Hematopoietic multipotent progenitor cell treated with erythropoietin and hydrocortisone succinate and interleukin-3 and kit ligand, for 6 days (in vitro differentiated cells): Measurements from ENCODE around the gene OOSP4B.
"Not testable (repeated sequence)": the region's sequence is repeated elsewhere in the genome, so short reads cannot be mapped to it uniquely, and the experiment has no call there.

ENCODE experiments used
- DNase-seq: peaks from one replicate; pipeline ENCODE4 v3.0.0-alpha.2; 2015

Gene OOSP4B

DNA sequence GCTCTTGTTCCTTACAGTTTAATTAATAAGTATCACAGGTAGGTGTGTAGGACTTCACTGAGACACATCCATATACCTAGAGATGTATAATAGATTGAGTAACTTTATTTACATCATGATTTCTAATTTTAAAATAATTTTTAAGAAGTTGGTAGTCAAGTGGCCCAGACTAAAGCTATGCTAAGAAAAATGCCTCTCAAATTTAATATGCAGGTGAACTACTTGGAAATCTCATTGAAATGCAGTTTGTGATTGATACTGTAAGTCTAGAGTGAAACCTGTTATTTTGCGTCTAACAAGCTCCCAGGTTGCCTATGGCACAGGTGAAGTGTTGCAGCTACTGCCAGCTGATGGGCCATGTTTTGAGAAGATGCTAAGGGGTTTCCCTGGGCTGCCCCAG lies at the start of gene OOSP4B:
TSS of gene OOSP4B (plus strand) at position 301 of the 400 bp plus-strand sequence.
- no peak for DNase-seq

DNA sequence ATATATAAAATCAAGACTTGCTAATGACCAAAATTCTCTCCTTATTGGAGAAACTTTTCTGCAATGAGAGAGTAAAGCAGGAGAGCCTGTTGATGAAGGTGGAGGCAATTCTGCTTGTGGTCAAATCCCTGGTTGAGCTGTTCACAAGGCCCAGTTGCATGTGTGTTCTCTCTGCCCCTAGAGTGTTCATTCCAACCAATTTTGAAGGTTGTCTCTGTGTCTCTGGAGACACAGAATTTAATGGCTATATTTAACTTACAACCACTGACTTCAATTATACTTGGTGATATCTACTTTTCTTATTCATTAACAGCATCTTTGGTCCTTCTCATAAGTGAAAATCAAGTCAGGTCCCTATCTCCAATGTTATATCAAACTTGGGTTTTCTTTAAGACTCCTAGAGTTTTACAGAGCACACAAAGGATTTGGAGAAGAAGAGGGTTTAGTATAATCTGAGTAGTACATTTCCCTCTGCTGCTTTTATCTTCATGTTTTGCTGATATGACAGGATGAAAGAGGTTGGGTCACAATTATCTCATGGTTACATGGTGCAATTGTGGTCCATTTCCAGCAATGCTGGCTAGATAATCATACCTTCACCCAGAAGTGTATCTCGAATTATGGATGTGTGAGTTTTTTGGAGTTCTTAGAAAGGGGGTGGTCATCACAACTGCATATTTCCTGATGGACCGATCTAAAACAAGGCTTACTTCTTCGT lies 49.1 kb upstream of the OOSP4B start:
- peak; percentile 70 for DNase-seq

DNA sequence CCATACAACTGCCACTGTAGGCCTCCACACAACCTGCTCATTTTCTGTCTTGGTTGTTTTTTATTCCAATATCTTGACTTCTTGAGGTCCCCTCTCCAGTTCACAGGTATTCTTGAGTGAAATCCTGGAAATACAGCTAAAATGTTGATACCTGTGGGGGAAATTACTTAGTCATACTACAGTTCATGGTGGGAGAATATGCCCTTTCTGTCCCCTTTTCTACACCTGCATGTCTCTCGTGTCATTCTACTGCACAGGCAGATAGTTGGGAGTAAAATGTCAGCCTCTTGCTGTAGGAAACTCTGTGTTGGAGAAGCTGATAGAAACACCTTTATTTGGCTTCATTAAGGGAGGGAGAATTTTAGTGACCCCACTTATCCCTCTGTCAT lies 48.6 kb upstream of the OOSP4B start:
- DNase-seq, result no peak

DNA sequence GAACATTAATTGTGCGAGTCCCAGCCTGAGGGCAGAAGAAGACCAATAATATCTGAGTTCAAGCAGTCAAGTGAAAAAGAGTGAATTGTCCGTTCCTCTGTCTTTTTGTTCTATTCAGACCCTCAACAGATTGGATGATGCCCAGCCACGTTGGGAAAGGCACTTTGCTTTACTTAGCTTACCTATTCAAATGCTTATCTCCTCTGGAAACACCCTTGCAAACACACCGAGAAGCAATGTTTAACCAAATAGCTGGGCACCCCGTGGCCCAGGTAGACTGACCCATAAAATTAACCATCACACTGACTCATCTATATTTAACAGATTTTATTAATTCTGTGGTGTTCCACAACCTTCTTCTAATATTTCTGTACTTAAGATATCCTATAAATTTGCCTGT lies 43.9 kb upstream of the OOSP4B start:
- no peak for DNase-seq

DNA sequence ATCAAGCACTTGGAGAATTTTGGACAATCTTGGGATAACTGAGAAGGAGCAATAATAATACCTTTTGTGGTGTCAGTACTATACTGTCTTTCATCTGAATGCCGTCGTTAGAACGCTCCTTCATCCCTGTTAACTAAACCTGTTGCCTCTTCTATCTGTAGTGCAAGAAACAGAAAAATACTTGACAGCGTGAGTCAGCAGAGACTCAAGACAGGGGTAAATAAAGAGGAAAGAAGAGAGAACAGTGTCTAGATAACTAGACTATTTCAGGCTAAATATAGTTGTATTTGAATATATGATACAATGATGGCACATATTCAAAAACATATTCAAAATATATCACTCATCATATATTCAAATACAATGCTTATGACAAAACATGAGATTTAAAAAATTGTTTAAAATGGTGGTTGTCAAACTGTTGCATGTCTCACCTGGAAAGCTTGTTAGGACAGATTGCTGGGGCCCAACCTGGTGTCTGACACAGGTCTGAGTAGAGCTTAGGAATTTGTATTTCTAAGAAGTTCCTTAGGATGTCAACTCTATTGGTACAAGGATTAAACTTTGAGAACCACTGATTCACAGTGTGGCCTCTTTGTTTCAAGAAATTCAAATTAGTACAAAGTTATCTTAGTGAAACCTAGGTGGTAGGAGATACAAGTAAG lies 35.7 kb upstream of the OOSP4B start:
- no peak for DNase-seq

DNA sequence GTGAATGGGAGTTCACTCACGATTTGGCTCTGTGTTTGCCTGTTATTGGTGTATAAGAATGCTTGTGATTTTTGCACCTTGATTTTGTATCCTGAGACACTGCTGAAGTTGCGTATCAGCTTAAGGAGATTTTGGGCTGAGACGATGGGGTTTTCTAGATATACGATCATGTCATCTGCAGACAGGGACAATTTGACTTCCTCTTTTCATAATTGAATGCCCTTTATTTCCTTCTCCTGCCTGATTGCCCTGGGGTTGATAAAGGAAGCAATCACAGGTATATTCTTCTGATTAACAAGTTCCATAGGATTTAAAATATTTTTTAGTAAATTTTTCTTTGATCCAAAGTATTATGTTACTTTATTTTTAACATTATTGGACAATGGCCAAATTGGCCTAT lies 34.9 kb upstream of the OOSP4B start:
- DNase-seq, result not testable (repeated sequence)

DNA sequence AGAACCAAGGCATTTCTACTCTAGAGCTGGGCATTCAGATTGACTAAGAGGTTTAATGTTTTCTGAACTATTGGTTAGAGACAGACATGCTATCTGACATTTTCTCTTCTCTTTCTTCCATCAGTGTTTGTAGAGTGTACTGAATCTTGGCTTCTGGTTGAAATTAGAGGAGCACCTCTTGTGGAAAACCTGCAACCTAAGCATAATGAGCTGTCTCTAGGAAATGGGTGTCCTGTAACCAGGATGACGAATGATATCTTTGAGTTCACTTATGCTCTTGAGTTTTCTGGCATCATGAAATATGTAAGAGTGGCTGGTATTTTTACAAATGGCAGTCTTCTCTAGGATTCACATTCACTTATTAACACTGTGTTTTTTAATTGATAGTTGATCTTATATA lies 33.8 kb upstream of the OOSP4B start:
- DNase-seq, result no peak

DNA sequence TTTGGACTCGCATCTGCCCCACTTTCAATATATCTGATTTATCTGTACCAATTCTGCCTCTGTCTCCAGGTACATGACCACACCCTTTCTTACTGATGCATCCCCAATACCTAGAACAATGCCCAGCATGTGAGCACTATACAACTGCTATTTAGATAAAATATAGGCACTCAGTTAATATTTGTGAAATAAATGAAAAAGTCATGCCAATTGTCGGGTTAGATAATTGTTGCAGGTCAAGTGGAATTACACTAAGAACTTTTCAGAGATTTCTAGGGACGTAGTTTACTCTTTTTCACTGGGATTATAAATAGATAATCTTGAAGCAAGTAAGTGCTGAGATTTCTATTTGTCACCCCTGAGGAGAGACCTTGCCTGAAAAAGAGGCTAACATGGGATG lies 32.6 kb upstream of the OOSP4B start:
- no peak for DNase-seq

DNA sequence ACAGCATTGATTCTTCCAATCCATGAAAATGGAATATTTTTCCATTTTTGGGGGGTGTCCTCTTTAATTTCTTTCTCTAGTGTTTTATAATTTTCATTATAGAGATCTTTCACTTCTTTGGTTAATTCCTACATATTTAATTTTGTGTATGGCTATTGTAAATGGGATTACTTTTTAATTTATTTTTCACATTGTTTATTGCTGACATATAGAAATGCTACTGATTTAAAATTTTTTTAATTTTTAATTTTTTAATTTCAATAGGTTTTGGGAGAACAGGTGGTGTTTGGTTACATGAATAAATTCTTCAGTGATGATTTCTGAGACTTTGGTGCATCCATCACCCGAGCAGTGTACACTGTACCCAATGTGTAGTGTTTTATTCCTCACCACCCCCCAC lies 26.6 kb upstream of the OOSP4B start:
- DNase-seq, result no peak

DNA sequence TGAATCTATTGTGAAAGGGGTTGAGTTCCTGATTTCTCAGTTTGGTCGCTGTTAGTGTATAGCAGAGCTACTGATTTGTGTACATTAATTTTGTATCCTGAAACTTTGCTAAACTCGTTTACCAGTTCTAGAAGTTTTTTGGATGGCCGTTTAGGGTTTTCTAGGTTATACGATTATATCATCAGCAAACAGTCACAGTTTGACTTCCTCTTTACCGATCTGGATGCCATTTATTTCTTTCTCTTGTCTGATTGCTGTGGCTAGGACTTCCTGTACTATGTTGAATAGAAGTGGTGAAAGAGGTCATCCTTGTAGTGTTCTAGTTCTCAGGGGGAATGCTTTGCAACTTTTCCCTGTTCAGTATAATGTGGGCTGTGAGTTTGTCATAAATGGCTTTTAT lies 24.6 kb upstream of the OOSP4B start:
- DNase-seq, result peak; percentile 52

DNA sequence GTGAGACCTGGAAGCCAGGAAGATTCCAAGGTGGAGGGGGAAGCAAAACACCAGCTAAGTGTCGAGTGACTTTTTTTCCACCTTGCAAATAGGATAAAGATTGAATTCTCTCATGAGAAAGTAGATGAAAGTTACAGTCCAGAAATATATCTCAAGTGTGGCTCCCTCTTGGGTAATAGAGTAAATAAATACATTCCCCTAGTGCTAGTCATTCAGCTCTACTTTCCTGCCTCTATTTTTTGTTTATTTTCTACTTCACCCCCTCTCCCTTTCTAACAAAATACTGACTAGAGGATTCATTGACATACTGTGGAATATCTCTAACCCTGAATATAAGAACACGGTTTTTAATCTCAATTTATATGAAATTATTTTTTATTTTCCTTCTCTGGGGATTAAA lies 19.2 kb upstream of the OOSP4B start:
- no peak for DNase-seq

DNA sequence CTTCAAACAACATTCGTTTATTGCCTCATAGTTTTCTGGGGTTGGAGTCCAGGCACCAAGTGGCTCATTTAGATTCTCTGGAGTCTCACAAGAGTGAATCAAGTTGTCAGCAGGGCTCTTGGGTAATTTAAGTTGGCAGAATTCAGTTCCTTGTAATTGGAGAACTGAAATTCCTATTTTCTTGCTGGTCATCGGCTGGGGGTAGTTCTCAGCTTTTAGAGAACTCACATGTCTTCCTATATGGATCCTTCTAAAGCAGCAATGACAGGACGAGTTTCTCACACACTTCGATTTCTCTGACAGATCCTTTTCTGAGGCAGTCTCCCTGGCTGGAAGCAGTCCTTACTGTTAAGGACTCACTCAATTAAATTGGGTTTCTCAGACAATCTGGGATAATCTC lies 17.3 kb upstream of the OOSP4B start:
- DNase-seq, result no peak

DNA sequence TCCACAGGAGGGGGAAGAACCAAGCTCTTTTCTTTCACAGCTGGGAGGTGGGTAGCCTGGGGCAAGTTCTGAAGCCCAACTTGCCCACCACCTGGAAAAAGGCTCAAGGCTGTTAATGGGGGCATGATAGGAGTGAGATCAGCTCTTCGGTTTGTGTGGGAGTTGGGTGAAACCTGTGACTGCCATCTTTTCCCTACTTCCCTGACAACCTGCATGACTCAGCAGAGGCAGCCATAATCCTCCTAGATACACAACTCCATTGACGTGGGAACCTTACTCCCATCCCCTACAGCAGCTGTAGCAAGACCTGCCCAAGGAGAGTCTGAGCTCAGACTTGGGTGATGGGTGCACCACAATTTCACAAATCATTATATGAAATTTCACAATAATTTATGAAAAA lies 13.3 kb upstream of the OOSP4B start:
- DNase-seq, result no peak

DNA sequence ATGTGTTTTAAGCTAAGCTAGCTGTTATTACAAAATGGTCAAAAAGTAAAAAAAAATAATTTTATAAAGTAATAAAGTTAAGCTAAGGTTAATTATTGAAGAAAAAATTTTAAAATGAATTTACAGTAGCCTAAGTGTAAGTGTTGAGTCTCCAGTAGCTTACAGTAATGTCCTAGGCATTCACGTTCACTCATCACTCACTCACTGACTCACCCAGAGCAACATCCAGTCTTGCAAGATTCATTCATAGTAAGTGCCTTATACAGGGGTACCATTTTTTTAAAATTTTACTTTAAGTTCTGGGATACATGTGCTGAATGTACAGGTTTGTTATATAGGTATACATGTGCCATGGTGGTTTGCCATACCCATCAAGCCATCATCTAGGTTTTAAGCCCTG lies 11.6 kb upstream of the OOSP4B start:
- no peak for DNase-seq

DNA sequence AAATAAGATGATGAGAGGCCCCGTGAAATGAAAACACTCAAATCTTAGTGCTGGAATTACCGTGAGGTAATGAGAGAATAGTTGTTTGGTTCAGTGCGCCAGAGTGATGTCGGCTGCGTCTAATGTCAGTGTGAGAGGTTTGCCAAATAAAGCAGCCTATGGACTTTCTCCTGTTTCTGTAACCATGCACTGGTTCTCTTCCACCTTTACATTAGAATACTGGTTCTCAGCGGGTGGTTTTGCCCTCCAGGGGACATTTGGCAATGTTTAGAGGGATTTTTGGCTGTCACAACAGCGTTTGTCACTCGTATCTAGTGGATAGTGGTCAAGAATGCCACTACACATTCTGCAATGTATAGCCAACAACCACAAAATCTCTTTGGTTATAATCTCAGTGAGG lies 1.1 kb downstream of the OOSP4B start:
- peak; percentile 56 for DNase-seq

DNA sequence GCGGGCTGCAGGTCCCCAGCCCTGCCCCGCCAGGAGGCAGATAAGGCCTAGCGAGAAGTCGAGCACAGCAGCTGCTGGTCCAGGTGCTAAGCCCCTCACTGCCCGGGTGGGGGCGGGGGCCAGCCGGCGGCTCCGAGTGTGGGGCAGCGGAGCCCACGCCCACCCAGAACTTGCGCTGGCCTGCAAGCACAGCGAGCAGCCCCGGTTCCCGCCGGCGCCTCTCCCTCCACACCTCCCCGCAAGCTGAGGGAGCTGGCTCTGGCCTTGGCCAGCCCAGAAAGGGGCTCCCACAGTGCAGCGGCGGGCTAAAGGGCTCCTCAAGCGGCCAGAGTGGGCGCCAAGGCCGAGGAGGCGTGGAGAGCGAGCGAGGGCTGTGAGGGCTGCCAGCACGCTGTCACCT lies 3.4 kb downstream of the OOSP4B start:
- not testable (repeated sequence) for DNase-seq

DNA sequence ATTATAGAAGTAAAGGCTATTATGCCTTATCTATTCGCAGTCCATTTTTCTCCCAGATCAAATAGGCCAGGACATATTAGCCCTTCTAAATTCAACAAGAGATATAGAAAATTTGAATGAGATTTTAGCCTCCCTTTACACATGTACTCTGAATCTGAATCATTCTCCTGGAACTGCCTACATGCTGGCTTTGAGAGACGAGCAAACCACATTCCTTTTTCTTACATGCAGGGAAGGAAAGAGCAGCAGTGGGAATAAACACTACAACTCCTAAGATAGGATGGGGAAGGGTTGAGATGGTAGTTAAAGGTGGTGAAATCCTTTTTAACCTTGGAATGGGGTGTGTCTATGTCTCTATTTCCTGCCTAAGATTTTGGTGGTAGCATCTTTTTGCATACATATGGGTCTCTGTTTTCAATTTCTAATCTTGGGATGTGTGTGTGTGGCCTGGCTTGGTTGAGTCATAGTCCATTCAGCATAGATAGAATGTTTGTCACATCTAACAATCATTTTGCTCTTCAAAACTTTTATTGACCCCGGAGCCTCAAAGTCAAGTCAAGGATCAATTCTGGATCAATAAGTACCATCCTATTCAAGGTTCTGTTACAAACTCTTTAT lies 12.1 kb downstream of the OOSP4B start:
- DNase-seq, result no peak

DNA sequence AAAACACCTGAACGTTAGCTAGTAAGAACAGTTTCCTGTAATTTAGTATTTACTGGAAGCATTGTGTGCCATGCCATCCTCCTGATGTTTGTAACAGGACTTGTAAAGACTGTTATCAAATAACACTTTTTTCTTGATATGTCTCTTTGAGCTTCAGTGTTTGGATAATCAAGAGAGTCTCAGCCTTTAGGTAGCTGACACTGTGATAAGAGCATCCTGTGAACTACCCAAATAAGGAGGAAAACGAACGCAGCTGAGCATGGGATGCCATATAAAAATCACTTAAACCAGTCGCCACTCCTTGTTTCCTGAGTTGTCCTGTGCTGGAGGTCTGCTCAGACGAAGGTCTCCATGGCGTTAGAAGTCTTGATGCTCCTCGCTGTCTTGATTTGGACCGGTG lies 23.1 kb downstream of the OOSP4B start, which contains the start of gene OOSP2:
TSS of gene OOSP2 (plus strand) at position 301 of the 400 bp plus-strand sequence. CDS start at position 352, 51 bp downstream.
- DNase-seq, result no peak

DNA sequence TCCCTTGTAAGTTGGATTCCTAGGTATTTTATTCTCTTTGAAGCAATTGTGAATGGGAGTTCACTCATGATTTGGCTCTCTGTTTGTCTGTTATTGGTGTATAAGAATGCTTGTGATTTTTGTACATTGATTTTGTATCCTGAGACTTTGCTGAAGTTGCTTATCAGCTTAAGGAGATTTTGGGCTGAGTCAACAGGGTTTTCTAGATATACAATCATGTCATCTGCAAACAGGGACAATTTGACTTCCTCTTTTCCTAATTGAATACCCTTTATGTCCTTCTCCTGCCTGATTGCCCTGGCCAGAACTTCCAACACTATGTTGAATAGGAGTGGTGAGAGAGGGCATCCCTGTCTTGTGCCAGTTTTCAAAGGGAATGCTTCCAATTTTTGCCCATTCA lies 33.4 kb downstream of the OOSP4B start:
- DNase-seq, result not testable (repeated sequence)

DNA sequence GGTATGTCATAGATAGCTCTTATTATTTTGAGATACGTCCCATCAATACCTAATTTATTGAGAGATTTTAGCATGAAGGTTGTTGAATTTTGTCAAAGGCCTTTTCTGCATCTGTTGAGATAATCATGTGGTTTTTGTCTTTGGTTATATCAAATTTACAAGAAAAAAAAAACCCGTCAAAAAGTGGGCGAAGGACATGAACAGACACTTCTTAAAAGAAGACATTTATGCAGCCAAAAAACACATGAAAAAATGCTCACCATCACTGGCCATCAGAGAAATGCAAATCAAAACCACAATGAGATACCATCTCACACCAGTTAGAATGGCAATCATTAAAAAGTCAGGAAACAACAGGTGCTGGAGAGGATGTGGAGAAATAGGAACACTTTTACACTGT lies 33.9 kb downstream of the OOSP4B start:
- not testable (repeated sequence) for DNase-seq

DNA sequence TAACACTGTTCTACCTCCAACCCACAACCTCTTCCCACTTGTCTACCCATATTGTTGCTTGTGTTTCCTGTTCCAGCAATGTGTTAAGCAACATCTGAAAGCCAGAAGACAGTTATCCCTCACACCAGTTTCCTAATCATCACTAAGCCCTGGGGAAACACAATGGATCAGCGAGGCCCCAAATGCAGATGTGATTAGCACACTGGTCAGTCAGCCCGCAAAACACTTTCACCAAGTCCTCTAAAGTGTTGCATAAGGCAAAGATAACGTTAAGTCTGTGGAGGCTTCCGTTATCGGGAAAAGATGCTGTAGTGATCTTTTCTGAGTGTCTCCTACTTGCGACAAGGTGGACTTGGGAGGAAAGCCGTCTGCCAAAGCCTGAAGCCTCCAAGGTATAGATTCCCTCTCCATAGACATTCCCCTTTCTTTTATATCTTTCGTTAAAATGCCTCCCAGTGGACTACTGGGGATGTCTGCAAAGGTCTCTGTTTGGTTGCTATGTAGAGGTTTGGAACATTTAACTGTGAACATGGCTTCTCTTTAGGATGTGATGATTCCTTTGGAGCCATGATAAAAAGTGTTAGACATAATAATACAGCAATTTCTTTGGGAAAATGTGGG lies 39.5 kb downstream of the OOSP4B start, which contains the start of gene MS4A3:
TSS of gene MS4A3 (plus strand) at position 317 of the 621 bp plus-strand sequence. CDS start 4,496 bp downstream, outside the sequence.
- peak; percentile 74 for DNase-seq

DNA sequence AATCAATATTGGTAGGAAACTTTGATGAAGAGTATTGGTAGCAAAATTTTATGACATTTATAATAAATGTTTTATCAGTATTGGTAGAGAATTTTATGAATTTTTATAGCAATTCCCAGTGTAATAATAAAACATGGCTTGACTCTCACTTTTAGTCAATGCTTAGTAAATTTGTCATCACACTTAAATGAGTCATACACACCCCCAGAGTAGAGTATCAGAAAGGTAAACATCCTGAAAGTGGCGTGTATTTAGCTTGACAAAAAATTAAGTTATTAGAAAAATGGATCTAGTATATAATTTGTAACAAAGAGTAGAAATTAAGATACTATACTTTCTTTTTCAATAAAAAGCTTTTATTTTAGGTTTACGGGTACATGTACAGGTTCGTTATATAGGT lies 42.1 kb downstream of the OOSP4B start:
- no peak for DNase-seq

DNA sequence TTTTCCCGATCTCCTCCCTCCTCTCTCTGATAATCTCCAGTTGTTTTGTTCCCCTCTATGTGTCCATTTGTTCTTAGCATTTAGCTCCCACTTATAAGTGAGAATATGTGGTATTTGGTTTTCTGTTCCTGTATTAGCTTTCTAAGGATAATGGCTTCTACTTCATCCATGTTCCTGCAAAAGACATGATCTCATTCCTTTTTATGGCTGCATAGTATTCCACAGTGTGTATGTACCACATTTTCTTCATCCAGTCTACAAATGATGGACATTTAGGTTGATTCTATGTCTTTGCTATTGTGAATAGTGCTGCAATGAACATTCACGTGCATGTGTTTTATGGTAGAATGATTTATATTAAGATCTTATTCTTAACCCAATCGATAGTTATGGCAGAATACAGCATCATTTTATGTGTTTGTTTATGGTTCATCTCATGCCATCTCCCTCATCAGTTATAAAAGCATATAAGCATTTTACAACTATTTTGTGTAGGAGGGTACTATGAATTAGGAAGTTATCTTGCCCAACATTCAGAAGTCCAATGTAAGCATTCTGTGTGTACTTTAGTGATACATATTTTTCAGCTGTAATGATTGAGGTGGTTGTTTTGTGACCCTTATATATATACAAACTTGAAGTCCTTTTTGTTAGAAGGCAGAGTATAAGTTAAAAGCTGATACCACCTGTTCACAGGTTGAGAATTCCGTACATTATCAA lies 42.7 kb downstream of the OOSP4B start:
- no peak for DNase-seq
